Calu3 (cell line): Measurements from ENCODE around the gene MRLN. TPM values are rescaled to one million over a fixed set of nuclear protein-coding genes. Genes with fewer than 3 reads are reported as not detected.

Source experiments
- BruUV-seq: library from RNA; stranded (reverse); fragments of 400-500 nt; replicated peaks from 2 replicates; lab custom pipeline; 2021; lab: Mats Ljungman, UMichigan
- CTCF ChIA-PET: fragments of 300-600 bp; sonication (Branson Sonifier 250); formaldehyde crosslinking; loops from one replicate; lab custom pipeline; 2022; ENCODE audit warnings: antibody characterized with exemption; lab: Charles Lee
- DNase-seq: peaks from one replicate; pipeline ENCODE4 v3.0.0; 2022
- H3K27ac Mint-ChIP-seq: one replicate; pipeline ENCODE4 v1.8.0; 2022; ENCODE audit warnings: mixed read lengths; ENCODE audit not compliant: unreplicated experiment
- H3K27me3 Mint-ChIP-seq: one replicate; pipeline ENCODE4 v1.8.0; 2022; ENCODE audit warnings: mixed read lengths; ENCODE audit not compliant: unreplicated experiment
- H3K36me3 Mint-ChIP-seq: one replicate; pipeline ENCODE4 v1.8.0; 2022; ENCODE audit warnings: mild to moderate bottlenecking, moderate library complexity, mixed read lengths; ENCODE audit not compliant: insufficient read depth, unreplicated experiment
- H3K4me1 Mint-ChIP-seq: one replicate; pipeline ENCODE4 v1.8.0; 2022; ENCODE audit warnings: mild to moderate bottlenecking, low read depth, mixed read lengths; ENCODE audit not compliant: unreplicated experiment
- H3K4me3 Mint-ChIP-seq: one replicate; pipeline ENCODE4 v1.8.0; 2022; ENCODE audit warnings: mild to moderate bottlenecking, low read depth, moderate library complexity, mixed read lengths; ENCODE audit not compliant: unreplicated experiment
- H3K9me3 Mint-ChIP-seq: one replicate; pipeline ENCODE4 v1.8.0; 2022; ENCODE audit warnings: low read depth, mixed read lengths; ENCODE audit not compliant: unreplicated experiment
- intact Hi-C: fragments of 100-400 bp; cut with micrococcal nuclease; formaldehyde crosslinking; loops from one replicate; pipeline ENCODE4 v1.10.0; 2022; ENCODE audit not compliant: unreplicated experiment
- total RNA-seq: library from RNA; stranded (reverse); gene quantifications from 2 replicates; pipeline ENCODE4 v1.2.3, GENCODE V29; 2022
- TF ChIP-seq, protein P1 (sequence below): fragments of 200-600 bp; IDR thresholded peaks from one replicate; pipeline ENCODE4 v1.8.0; 2022; ENCODE audit warnings: antibody characterized with exemption; ENCODE audit not compliant: unreplicated experiment

Gene MRLN
- total RNA-seq, 1 experiment from 2014 or later: not detected

- Mint-ChIP-seq H3K4me1 (no peaks in the 10 kb centered on the region), H3K9me3 (no peaks in the 10 kb centered on the region), H3K4me3 (no peak overlapping the region), H3K36me3 (peaks cover 11% of the 10 kb centered on the region), H3K27me3 (peaks cover 87% of the 10 kb centered on the region), H3K27ac (no peak overlapping the region)
- BruUV-seq: no TSS peak
- CTCF ChIA-PET: no interaction called here
- DNase-seq: no peak
- TF ChIP-seq, protein P1, sequence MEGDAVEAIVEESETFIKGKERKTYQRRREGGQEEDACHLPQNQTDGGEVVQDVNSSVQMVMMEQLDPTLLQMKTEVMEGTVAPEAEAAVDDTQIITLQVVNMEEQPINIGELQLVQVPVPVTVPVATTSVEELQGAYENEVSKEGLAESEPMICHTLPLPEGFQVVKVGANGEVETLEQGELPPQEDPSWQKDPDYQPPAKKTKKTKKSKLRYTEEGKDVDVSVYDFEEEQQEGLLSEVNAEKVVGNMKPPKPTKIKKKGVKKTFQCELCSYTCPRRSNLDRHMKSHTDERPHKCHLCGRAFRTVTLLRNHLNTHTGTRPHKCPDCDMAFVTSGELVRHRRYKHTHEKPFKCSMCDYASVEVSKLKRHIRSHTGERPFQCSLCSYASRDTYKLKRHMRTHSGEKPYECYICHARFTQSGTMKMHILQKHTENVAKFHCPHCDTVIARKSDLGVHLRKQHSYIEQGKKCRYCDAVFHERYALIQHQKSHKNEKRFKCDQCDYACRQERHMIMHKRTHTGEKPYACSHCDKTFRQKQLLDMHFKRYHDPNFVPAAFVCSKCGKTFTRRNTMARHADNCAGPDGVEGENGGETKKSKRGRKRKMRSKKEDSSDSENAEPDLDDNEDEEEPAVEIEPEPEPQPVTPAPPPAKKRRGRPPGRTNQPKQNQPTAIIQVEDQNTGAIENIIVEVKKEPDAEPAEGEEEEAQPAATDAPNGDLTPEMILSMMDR: no peak
- intact Hi-C loops: no loop called here
These were observed 39.9 kb downstream of the MRLN start for GRCh38 chr10:59713196-59713821.

DNA sequence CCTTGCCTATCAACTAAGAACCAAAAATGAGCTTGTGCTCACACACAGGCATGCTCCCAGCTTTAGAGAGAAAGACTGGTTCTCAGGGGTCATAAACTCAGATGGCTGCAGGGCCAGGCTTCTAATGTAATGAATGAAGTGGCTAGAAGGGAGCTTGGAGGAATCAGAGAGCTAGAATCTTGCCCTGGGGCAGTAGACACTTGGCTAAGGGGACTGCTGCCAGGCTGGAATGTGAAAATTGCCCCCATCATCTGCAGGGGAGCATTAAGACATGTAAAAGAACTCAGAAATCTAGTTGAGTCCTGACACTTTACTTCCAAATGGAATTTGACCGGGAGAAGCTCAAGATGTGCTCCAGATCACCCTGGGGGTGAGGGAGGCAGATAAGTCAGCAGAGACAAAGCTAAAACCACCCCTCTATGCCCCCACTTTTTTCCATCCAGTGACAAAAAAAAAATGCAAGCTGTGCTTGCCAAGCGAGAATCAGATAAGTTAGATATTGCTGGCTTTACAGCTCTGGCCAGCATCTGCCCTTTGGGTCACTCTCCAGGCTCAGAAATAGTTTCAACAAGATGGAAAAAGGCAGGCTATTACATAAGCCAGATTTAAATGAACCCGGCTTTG, 41.3 kb downstream of the MRLN start:
- Mint-ChIP-seq H3K4me3 (no peak overlapping the region), H3K4me1 (no peaks in the 10 kb centered on the region), H3K36me3 (peaks cover 11% of the 10 kb centered on the region), H3K9me3 (no peaks in the 10 kb centered on the region), H3K27ac (no peak overlapping the region), H3K27me3 (peaks cover 87% of the 10 kb centered on the region)
- TF ChIP-seq, protein P1: no peak
- intact Hi-C loops: no loop called here
- DNase-seq: no peak
- BruUV-seq: no TSS peak
- CTCF ChIA-PET: interaction anchor here (1.3 kb wide), 1 partner anchor 10 kb away, joined by 4 read pairs; no protein-coding TSS in a partner anchor

DNA sequence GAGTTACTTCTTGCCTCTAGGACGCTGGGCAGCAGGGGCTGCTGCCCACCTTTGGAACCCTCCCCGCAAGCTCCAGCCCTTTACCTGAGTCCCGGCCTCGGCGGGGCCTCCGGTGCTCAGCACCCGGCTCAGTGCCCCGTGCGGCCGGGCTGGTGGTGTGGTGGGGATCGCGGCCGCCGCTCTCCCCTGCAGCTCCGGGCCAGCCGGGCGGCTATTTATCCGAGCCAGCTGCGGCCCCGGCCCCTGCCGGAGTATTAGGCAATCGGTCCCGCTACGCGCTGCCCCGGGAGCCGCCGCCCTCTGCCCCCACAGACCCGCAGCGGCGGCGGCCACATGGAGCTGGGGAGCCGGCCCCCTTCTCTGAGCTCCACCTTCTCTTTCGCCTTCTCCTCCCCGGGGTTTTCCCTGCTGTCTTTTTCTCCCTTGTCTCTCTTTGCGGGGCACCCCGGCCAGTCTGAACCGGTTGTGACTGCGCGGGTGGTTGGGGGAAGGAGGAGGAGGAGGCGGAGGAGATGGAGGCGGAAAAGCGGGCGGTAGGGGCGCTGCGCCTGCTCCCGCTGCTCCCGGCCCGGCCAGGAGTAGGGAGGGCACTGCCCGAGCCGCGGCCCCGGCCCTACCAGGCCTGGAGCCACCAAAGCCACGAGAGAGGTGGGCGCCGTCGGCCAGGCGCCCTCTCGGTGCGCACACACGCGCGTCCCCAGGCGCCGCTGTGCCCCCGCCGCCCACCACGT, 43.7 kb downstream of the MRLN start, which contains the start of gene SLC16A9:
SLC16A9 (minus strand) TSS at position 456 of the 731 bp plus-strand sequence. CDS start 25,559 bp downstream, outside the sequence.
- Mint-ChIP-seq H3K27ac (no peak within 1 kb of the TSS), H3K9me3 (no peaks in the 10 kb centered on the region), H3K4me3 (peak within 1 kb of the TSS; percentile 78), H3K4me1 (no peaks in the 10 kb centered on the region), H3K36me3 (peaks cover 11% of the 10 kb centered on the region), H3K27me3 (peaks cover 79% of the 10 kb centered on the region)
- intact Hi-C loops: no loop called here
- CTCF ChIA-PET: interaction anchor here (1.3 kb wide), 1 partner anchor 48 kb away, joined by 3 read pairs; no protein-coding TSS in a partner anchor
- TF ChIP-seq, protein P1: peak; percentile 29
- peak; percentile 72 for DNase-seq
- BruUV-seq: no TSS peak

DNA sequence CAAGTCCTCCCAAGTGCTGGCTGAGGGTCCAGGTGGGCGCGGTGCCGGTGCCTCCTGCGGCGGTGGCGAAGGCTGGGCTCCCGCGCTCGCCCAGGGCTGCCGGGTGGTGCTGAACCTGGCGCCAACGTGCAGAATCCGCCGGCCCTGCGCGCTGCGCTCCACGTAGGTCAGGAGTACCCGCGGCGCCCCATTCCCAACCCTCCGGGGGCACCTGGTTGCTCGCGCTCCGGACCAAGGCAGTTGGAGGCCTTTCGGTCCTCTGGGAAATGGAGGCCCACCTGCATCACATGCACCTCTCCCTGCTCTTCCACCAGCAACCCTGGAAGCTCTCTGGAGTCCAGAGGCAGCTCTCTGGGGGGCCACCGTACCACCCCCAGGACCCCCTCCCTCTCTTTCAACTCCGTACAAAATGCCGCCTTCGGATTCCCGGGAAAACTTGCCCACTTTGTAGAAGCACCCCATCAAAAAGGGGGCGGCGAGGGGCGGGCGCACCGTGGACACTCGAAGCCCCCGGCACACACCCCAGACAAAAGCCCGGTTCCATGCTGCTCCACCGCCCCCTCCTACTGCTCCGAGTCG, 44.4 kb downstream of the MRLN start:
- Mint-ChIP-seq H3K36me3 (peaks cover 11% of the 10 kb centered on the region), H3K4me1 (no peaks in the 10 kb centered on the region), H3K27me3 (peaks cover 72% of the 10 kb centered on the region), H3K9me3 (no peaks in the 10 kb centered on the region), H3K27ac (no peak overlapping the region), H3K4me3 (peak overlapping the region; percentile 78)
- intact Hi-C loops: no loop called here
- BruUV-seq: no TSS peak
- peak; percentile 42 for DNase-seq
- CTCF ChIA-PET: interaction anchor here (1.3 kb wide), 1 partner anchor 49 kb away, joined by 3 read pairs; no protein-coding TSS in a partner anchor
- TF ChIP-seq, protein P1: no peak
